Smooth muscle cell (in vitro differentiated cells): ENCODE results near the gene FOXRED2. TPM values are rescaled to one million over a fixed set of nuclear protein-coding genes. Genes with fewer than 3 reads are reported as not detected.
A peak's percentile ranks its signal among the peaks of the same experiment; 100 is the strongest.

Source experiments
- DNase-seq: peaks from one replicate; lab custom pipeline; 2025; ENCODE audit not compliant: unreplicated experiment; lab: John Stamatoyannopoulos, UW
- H2AFZ ChIP-seq: fragments of 200-600 bp; sonication (generic); 2 replicates; pipeline ENCODE4 v1.6.0; 2016; ENCODE audit warnings: antibody characterized with exemption, low read depth, mild to moderate bottlenecking
- H3F3A ChIP-seq: fragments of 200-600 bp; sonication (generic); 2 replicates; pipeline ENCODE4 v1.6.0; 2017; ENCODE audit warnings: antibody characterized with exemption, low read depth
- H3K27ac ChIP-seq: fragments of 200-600 bp; sonication (generic); 2 replicates; pipeline ENCODE4 v1.5.1; 2016; ENCODE audit warnings: low read depth, mild to moderate bottlenecking
- H3K27me3 ChIP-seq: fragments of 200-600 bp; sonication (generic); 2 replicates; pipeline ENCODE4 v1.6.1; 2016; ENCODE audit warnings: low read depth, mild to moderate bottlenecking
- H3K36me3 ChIP-seq: fragments of 200-600 bp; sonication (generic); 2 replicates; pipeline ENCODE4 v1.5.1; 2016; ENCODE audit warnings: low read depth
- H3K4me1 ChIP-seq: fragments of 200-600 bp; sonication (generic); 2 replicates; pipeline ENCODE4 v1.5.1; 2016; ENCODE audit warnings: low read depth
- H3K4me2 ChIP-seq: fragments of 200-600 bp; sonication (generic); 2 replicates; pipeline ENCODE4 v1.6.0; 2016; ENCODE audit warnings: mild to moderate bottlenecking
- H3K4me3 ChIP-seq: fragments of 200-600 bp; sonication (generic); 2 replicates; pipeline ENCODE4 v1.5.1; 2016; ENCODE audit warnings: mild to moderate bottlenecking
- H3K79me2 ChIP-seq: fragments of 200-600 bp; sonication (generic); 2 replicates; pipeline ENCODE4 v1.6.0; 2016; ENCODE audit warnings: low read depth, mild to moderate bottlenecking
- H3K9ac ChIP-seq: fragments of 200-600 bp; sonication (generic); 2 replicates; pipeline ENCODE4 v1.6.0; 2016; ENCODE audit warnings: low read depth
- H3K9me3 ChIP-seq: fragments of 200-600 bp; sonication (generic); replicated peaks from 2 replicates; pipeline ENCODE4 v1.5.1; 2016; ENCODE audit warnings: low read depth
- H4K20me1 ChIP-seq: fragments of 200-600 bp; sonication (generic); 2 replicates; pipeline ENCODE4 v1.6.0; 2016; ENCODE audit warnings: low read depth
- WGBS: methylation state at CpG from one replicate; pipeline ENCODE4 v1.1.7; 2016; ENCODE audit warnings: low lambda C conversion rate; 5-methylcytosine and 5-hydroxymethylcytosine counted together
- polyA plus RNA-seq: library from polyadenylated mRNA; unstranded; fragments of >200 nt; fragmentation: Nextera tagmentation; extraction: Ambion mirVana; gene quantifications from 2 replicates; pipeline ENCODE4 v1.2.1, GENCODE V29; 2016
- total RNA-seq: library from RNA; depleted of rRNA; stranded (reverse); fragments of >200 nt; gene quantifications from 2 replicates; pipeline ENCODE4 v1.2.3, GENCODE V29; 2014
- TF ChIP-seq, protein P1 (sequence below): fragments of 200-600 bp; sonication (generic); IDR thresholded peaks from 2 replicates; pipeline ENCODE4 v1.5.1; 2017; ENCODE audit warnings: borderline replicate concordance, mild to moderate bottlenecking, antibody characterized with exemption; ENCODE audit not compliant: insufficient read depth, poor library complexity, severe bottlenecking

Gene FOXRED2
- total and polyA plus RNA-seq, 2 experiments from 2014 or later, result 3.1 to 4.2 TPM

- Histone ChIP-seq H3F3A (no peaks in the 10 kb centered on the region), H3K27me3 (no peaks in the 10 kb centered on the region), H4K20me1 (peaks cover 7% of the 10 kb centered on the region), H3K27ac (no peak overlapping the region), H3K9me3 (no peaks in the 10 kb centered on the region), H2AFZ (no peak overlapping the region), H3K4me3 (no peak overlapping the region), H3K4me2 (no peak overlapping the region), H3K4me1 (peaks cover 12% of the 10 kb centered on the region), H3K9ac (no peak overlapping the region), H3K36me3 (no peaks in the 10 kb centered on the region), H3K79me2 (peaks cover 12% of the 10 kb centered on the region)
- TF ChIP-seq, protein P1, sequence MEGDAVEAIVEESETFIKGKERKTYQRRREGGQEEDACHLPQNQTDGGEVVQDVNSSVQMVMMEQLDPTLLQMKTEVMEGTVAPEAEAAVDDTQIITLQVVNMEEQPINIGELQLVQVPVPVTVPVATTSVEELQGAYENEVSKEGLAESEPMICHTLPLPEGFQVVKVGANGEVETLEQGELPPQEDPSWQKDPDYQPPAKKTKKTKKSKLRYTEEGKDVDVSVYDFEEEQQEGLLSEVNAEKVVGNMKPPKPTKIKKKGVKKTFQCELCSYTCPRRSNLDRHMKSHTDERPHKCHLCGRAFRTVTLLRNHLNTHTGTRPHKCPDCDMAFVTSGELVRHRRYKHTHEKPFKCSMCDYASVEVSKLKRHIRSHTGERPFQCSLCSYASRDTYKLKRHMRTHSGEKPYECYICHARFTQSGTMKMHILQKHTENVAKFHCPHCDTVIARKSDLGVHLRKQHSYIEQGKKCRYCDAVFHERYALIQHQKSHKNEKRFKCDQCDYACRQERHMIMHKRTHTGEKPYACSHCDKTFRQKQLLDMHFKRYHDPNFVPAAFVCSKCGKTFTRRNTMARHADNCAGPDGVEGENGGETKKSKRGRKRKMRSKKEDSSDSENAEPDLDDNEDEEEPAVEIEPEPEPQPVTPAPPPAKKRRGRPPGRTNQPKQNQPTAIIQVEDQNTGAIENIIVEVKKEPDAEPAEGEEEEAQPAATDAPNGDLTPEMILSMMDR, result no peak
- 45% methylated on average over 2 of the region's 2 CpGs for WGBS
- no peak for DNase-seq
These were observed 25.6 kb upstream of the FOXRED2 start for GRCh38 chr22:36532466-36532865.

GRCh38 chr22:36528795-36529751 lies 22.2 kb upstream of the FOXRED2 start, which contains the start of gene EIF3D:
Gene EIF3D, minus strand, starts transcription at chr22:36529166. Its CDS starts 3,045 bp downstream, at chr22:36526121.
- TF ChIP-seq, protein P1, result no peak
- Histone ChIP-seq H2AFZ (peak within 1 kb of the TSS; percentile 95), H3K9ac (peak within 1 kb of the TSS; percentile 84), H3F3A (no peaks in the 10 kb centered on the region), H3K27ac (peak within 1 kb of the TSS; percentile 82), H3K36me3 (peaks cover 2% of the 10 kb centered on the region), H4K20me1 (peaks cover 30% of the 10 kb centered on the region), H3K79me2 (peaks cover 29% of the 10 kb centered on the region), H3K27me3 (no peaks in the 10 kb centered on the region), H3K9me3 (no peaks in the 10 kb centered on the region), H3K4me1 (peaks cover 15% of the 10 kb centered on the region), H3K4me2 (peak within 1 kb of the TSS; percentile 88), H3K4me3 (peak within 1 kb of the TSS; percentile 61)
- DNase-seq, result peak; percentile 88
- under 1% methylated on average over 82 of the region's 82 CpGs for WGBS

- Histone ChIP-seq H2AFZ (no peak overlapping the region), H3K4me1 (peaks cover 15% of the 10 kb centered on the region), H3K4me3 (peak overlapping the region; percentile 61), H3K79me2 (peaks cover 29% of the 10 kb centered on the region), H3K9ac (peak overlapping the region; percentile 84), H4K20me1 (peaks cover 30% of the 10 kb centered on the region), H3K9me3 (no peaks in the 10 kb centered on the region), H3F3A (no peaks in the 10 kb centered on the region), H3K36me3 (peaks cover 9% of the 10 kb centered on the region), H3K27me3 (no peaks in the 10 kb centered on the region), H3K27ac (peak overlapping the region; percentile 82), H3K4me2 (peak overlapping the region; percentile 88)
- WGBS, result 11% methylated on average over 8 of the region's 8 CpGs
- no peak for DNase-seq
- TF ChIP-seq, protein P1, result no peak
These were observed 21.5 kb upstream of the FOXRED2 start for GRCh38 chr22:36528341-36528740.
